IMR-90 (cell line): ENCODE results near the gene MLYCD. TPM values are rescaled to one million over a fixed set of nuclear protein-coding genes. Genes with fewer than 3 reads are reported as not detected.

ENCODE experiments used
- ATAC-seq: fragments of 200-7000 bp; cut with Tn5 transposase; 2 replicates; pipeline ENCODE4 v1.9.1; 2020; ENCODE audit warnings: low read depth, mild to moderate bottlenecking, moderate library complexity
- BruUV-seq: library from RNA; stranded (reverse); fragments of 400-500 nt; replicated peaks from 2 replicates; lab custom pipeline; 2021; lab: Mats Ljungman, UMichigan
- CTCF ChIA-PET: fragments of 300-600 bp; formaldehyde crosslinking; extraction: SDS; loops from one replicate; lab custom pipeline; 2021; ENCODE audit warnings: antibody characterized with exemption; lab: Yijun Ruan, JAX
- POLR2A ChIA-PET: fragments of 300-600 bp; sonication (Branson Sonifier 250); formaldehyde crosslinking; loops from one replicate; lab custom pipeline; 2022; ENCODE audit warnings: antibody characterized with exemption; ENCODE audit not compliant: unreplicated experiment; lab: Charles Lee
- DNase-seq: peaks from one replicate; pipeline ENCODE4 v3.0.0; 2013
- H2AFZ ChIP-seq: replicated peaks from 2 replicates; pipeline ENCODE3; 2013; ENCODE audit warnings: low read length, mild to moderate bottlenecking; ENCODE audit not compliant: poor library complexity
- H2AK5ac ChIP-seq: 2 replicates; pipeline ENCODE4 v1.6.1; 2013; ENCODE audit warnings: low read depth, low read length, inconsistent platforms
- H2AK9ac ChIP-seq: replicated peaks from 2 replicates; pipeline ENCODE3; 2013; ENCODE audit warnings: mild to moderate bottlenecking, low read depth, low read length, moderate library complexity; ENCODE audit not compliant: poor library complexity
- H2BK120ac ChIP-seq: 2 replicates; pipeline ENCODE4 v1.6.1; 2013; ENCODE audit warnings: low read depth, low read length, inconsistent platforms
- H2BK15ac ChIP-seq: 3 replicates; pipeline ENCODE4 v1.6.1; 2013; ENCODE audit warnings: low read depth, low read length, inconsistent platforms
- H2BK20ac ChIP-seq: 2 replicates; pipeline ENCODE4 v1.6.1; 2013; ENCODE audit warnings: low read depth, mild to moderate bottlenecking, inconsistent platforms, low read length, moderate library complexity
- H2BK5ac ChIP-seq: 2 replicates; pipeline ENCODE4 v1.6.1; 2013; ENCODE audit warnings: mild to moderate bottlenecking, low read depth, low read length, inconsistent platforms; ENCODE audit not compliant: poor library complexity, severe bottlenecking
- H3K14ac ChIP-seq: replicated peaks from 2 replicates; pipeline ENCODE4 v1.6.1; 2013; ENCODE audit warnings: low read depth, low read length, inconsistent platforms
- H3K18ac ChIP-seq: 2 replicates; pipeline ENCODE4 v1.6.1; 2013; ENCODE audit warnings: low read depth, low read length, control low read depth
- H3K23ac ChIP-seq: 2 replicates; pipeline ENCODE4 v1.6.1; 2013; ENCODE audit warnings: low read depth, low read length, inconsistent platforms
- H3K27ac ChIP-seq: 2 replicates; pipeline ENCODE4 v1.5.1; 2013; ENCODE audit warnings: mild to moderate bottlenecking, control low read depth, low read length; ENCODE audit not compliant: insufficient read depth
- H3K27me3 ChIP-seq: 2 replicates; pipeline ENCODE4 v1.6.1; 2013; ENCODE audit warnings: low read length; ENCODE audit not compliant: control insufficient read depth, insufficient read depth
- H3K36me3 ChIP-seq: 2 replicates; pipeline ENCODE4 v1.6.1; 2013; ENCODE audit warnings: low read length, mixed read lengths; ENCODE audit not compliant: control insufficient read depth, insufficient read depth
- H3K4ac ChIP-seq: 2 replicates; pipeline ENCODE4 v1.6.1; 2013; ENCODE audit warnings: low read depth, low read length, inconsistent platforms
- H3K4me1 ChIP-seq: 2 replicates; pipeline ENCODE4 v1.6.1; 2013; ENCODE audit warnings: low read length, mixed read lengths; ENCODE audit not compliant: control insufficient read depth, insufficient read depth
- H3K4me2 ChIP-seq: 2 replicates; pipeline ENCODE4 v1.6.1; 2013; ENCODE audit warnings: low read depth, mild to moderate bottlenecking, control low read depth, low read length, moderate library complexity
- H3K4me3 ChIP-seq: 2 replicates; pipeline ENCODE4 v1.5.1; 2013; ENCODE audit warnings: low read depth, mild to moderate bottlenecking, control low read depth, low read length, moderate library complexity; ENCODE audit not compliant: insufficient read depth
- H3K56ac ChIP-seq: 2 replicates; pipeline ENCODE4 v1.6.1; 2013; ENCODE audit warnings: low read length, inconsistent platforms; ENCODE audit not compliant: insufficient read depth; ENCODE audit errors: extremely low read depth
- H3K79me1 ChIP-seq, 2 experiments: 2 replicates each; pipeline ENCODE4 v1.6.1; 2013; ENCODE audit warnings: low read length in 2 of 2, inconsistent platforms in 1 of 2, low read depth in 1 of 2
- H3K9ac ChIP-seq: 2 replicates; pipeline ENCODE4 v1.6.1; 2013; ENCODE audit warnings: low read depth, low read length, control low read depth
- H3K9me1 ChIP-seq: 2 replicates; pipeline ENCODE4 v1.6.1; 2013; ENCODE audit warnings: low read length, inconsistent platforms; ENCODE audit not compliant: insufficient read depth
- H3K9me3 ChIP-seq: 2 replicates; pipeline ENCODE4 v1.6.1; 2013; ENCODE audit warnings: low read length; ENCODE audit not compliant: control insufficient read depth, insufficient read depth
- H4K20me1 ChIP-seq: 2 replicates; pipeline ENCODE4 v1.6.1; 2013; ENCODE audit warnings: low read length, inconsistent platforms; ENCODE audit not compliant: insufficient read depth
- H4K5ac ChIP-seq: 2 replicates; pipeline ENCODE4 v1.6.1; 2013; ENCODE audit warnings: mild to moderate bottlenecking, low read depth, low read length, control low read depth
- H4K8ac ChIP-seq, 2 experiments: 2 replicates each; pipeline ENCODE4 v1.6.1; 2013; ENCODE audit warnings: low read depth in 2 of 2, low read length in 2 of 2, control low read depth in 1 of 2, inconsistent platforms in 1 of 2
- H4K91ac ChIP-seq: 2 replicates; pipeline ENCODE4 v1.6.1; 2013; ENCODE audit warnings: low read depth, low read length, inconsistent platforms; ENCODE audit not compliant: insufficient read depth
- MAZ ChIP-seq: IDR thresholded peaks from 2 replicates; pipeline ENCODE4 v1.6.1; 2012; ENCODE audit warnings: low read depth, mild to moderate bottlenecking, low read length, improper control_type of control experiment, moderate library complexity, borderline replicate concordance
- POLR2A ChIP-seq: IDR thresholded peaks from 2 replicates; pipeline ENCODE4 v1.6.1; 2012; ENCODE audit warnings: mild to moderate bottlenecking, low read depth, low read length
- RCOR1 ChIP-seq: IDR thresholded peaks from 2 replicates; pipeline ENCODE4 v1.6.1; 2012; ENCODE audit warnings: mild to moderate bottlenecking, low read length, improper control_type of control experiment; ENCODE audit not compliant: insufficient replicate concordance
- SMC3 ChIP-seq: fragments of 150-350 bp; IDR thresholded peaks from 2 replicates; pipeline ENCODE4 v1.6.1; 2016; ENCODE audit warnings: low read depth, mild to moderate bottlenecking, antibody characterized with exemption, low read length, moderate library complexity
- WGBS, 2 experiments: methylation state at CpG; one replicate each; pipeline versions ENCODE4 v1.1.5 to v1.1.7; 2013; ENCODE audit warnings: missing lambda C conversion rate in 2 of 2; ENCODE audit not compliant: insufficient read length in 1 of 2; ENCODE audit errors: extremely low coverage in 2 of 2; 5-methylcytosine and 5-hydroxymethylcytosine counted together
- dilution Hi-C: fragments of 300-500 bp; cut with HindIII; formaldehyde crosslinking; loops from one replicate; pipeline ENCODE4 v1.14.3; 2018; ENCODE audit warnings: low sequenced_read_pairs; ENCODE audit not compliant: unreplicated experiment
- in situ Hi-C: fragments of 300-500 bp; cut with MboI; formaldehyde crosslinking; loops from 3 replicates; pipeline ENCODE4 v1.14.3; 2019; ENCODE audit warnings: low sequenced_read_pairs, inconsistent platforms, mixed read lengths
- intact Hi-C: fragments of 100-400 bp; cut with micrococcal nuclease; formaldehyde crosslinking; loops from 2 replicates; pipeline ENCODE4 v1.10.0; 2022
- polyA plus RNA-seq, 3 experiments: library from polyadenylated mRNA; depleted of rRNA; stranded (reverse); fragments of >200 nt; gene quantifications; 2 replicates each; pipeline ENCODE4 v1.2.3, GENCODE V29; 2012; ENCODE audit warnings: low replicate concordance in 1 of 3
- total RNA-seq: library from RNA; depleted of rRNA; stranded (reverse); fragments of >200 nt; gene quantifications from 2 replicates; pipeline ENCODE4 v1.2.3, GENCODE V29; 2012

Gene MLYCD
- total and polyA plus RNA-seq, 2 of the 4 experiments (the other 2 are of a cell fraction), result 1.9 to 2.7 TPM

DNA sequence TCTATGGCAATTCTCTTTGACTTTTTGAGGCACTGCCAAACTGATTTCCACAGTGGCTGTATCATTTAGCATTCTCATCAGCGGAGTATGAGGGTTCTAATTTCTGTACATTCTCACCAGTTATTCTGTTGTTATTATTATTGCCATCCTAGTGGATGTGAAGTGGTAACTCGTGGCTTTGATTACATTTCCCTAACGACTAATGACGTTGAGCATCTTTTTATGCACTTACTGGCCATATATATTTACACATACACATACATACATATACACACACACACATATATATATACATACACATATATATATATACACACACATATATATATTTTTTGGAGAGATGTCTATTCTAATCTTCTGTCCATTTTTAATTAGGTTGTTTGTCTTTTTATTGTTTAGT is 3.7 kb upstream of the MLYCD start:
- no peak overlapping the region for H3K4me2 ChIP-seq
- H3K4ac ChIP-seq, result no peak overlapping the region
- peaks cover 7 to 8% of the 10 kb centered on the region in 2 experiments for H3K79me1 ChIP-seq
- CTCF ChIA-PET, result no interaction called here
- H3K9me1 ChIP-seq, result peaks cover 9% of the 10 kb centered on the region
- no peak for TF ChIP-seq MAZ
- no peak for TF ChIP-seq RCOR1
- no peak for TF ChIP-seq SMC3
- TF ChIP-seq POLR2A, result no peak
- intact Hi-C loops (no loop called here), in situ Hi-C loops (no loop called here), dilution Hi-C loops (no loop called here)
- H3K27me3 ChIP-seq, result peaks cover 3% of the 10 kb centered on the region; the same call in 1 of the 2 replicates
- peaks cover 11% of the 10 kb centered on the region for H3K9me3 ChIP-seq
- H4K8ac ChIP-seq, result no peak overlapping the region
- H3K4me1 ChIP-seq, result peaks cover 5% of the 10 kb centered on the region
- no peaks in the 10 kb centered on the region for H3K36me3 ChIP-seq
- H4K5ac ChIP-seq, result no peak overlapping the region
- no peak overlapping the region for H2AK5ac ChIP-seq
- no peak overlapping the region for H2BK120ac ChIP-seq
- H4K20me1 ChIP-seq, result peaks cover 7% of the 10 kb centered on the region; the same call in 1 of the 2 replicates
- no peak overlapping the region for H3K27ac ChIP-seq
- H3K14ac ChIP-seq, result no peak overlapping the region
- H3K23ac ChIP-seq, result no peak overlapping the region
- H3K4me3 ChIP-seq, result no peak overlapping the region
- H3K56ac ChIP-seq, result no peak overlapping the region
- H3K18ac ChIP-seq, result no peak overlapping the region
- no CpG with 5 or more reads among the region's 4 CpGs for WGBS, 2 experiments
- no peak overlapping the region for H2AFZ ChIP-seq
- DNase-seq (no peak), ATAC-seq (no peak)
- no TSS peak for BruUV-seq
- H2AK9ac ChIP-seq, result no peak overlapping the region
- no peak overlapping the region for H2BK5ac ChIP-seq
- H3K9ac ChIP-seq, result no peak overlapping the region
- POLR2A ChIA-PET, result no interaction called here
- H2BK20ac ChIP-seq, result no peak overlapping the region
- no peak overlapping the region for H4K91ac ChIP-seq
- H2BK15ac ChIP-seq, result no peak overlapping the region
